ENCODE results near the gene SLMAP. TPM values are rescaled to one million over a fixed set of nuclear protein-coding genes. Genes with fewer than 3 reads are reported as not detected.

Gene SLMAP
- total RNA-seq, 1 donor from 2014 or later = 130 TPM

DNA sequence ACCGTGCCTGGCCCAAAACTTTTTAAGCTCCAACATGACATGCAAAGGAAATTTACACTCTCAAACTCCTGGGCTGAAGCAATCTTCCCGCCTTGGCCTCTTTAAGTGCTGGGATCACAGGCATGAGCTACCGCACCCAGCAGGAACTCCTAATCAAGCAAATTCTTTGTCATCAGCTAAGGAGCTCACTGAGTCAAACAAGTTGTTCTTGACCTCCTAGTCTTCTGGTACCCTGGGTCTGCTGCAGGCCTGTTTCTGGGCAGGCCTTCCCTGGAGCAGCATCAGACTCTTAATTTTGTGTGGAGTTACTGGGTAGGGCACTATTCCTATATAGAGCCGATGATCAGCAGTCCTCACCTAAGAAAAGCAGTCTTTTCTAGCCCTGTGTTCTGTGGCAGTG lies 183.7 kb downstream of the SLMAP start:
- DNase-seq (ENCODE audit: low read depth) = no peak

DNA sequence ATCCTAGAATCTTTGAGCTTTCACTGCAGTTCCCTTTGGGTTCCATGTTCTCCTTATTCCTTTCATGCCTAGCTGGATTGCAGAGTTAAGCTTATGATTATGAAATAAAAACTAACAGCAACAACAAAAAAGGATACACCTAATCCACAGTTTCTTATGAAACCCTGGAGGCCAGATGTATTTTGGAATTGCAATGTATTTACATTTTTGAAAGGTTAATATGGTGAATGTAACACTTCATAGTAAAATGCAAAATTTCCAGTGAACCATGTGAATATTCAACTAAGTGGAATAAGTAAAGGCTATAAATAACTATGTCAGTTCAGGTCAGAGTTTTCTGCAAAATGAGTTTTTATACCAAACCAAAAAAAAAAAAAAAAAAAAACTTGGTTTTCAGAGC lies 186.3 kb downstream of the SLMAP start:
- DNase-seq (ENCODE audit: low read depth) = no peak

DNA sequence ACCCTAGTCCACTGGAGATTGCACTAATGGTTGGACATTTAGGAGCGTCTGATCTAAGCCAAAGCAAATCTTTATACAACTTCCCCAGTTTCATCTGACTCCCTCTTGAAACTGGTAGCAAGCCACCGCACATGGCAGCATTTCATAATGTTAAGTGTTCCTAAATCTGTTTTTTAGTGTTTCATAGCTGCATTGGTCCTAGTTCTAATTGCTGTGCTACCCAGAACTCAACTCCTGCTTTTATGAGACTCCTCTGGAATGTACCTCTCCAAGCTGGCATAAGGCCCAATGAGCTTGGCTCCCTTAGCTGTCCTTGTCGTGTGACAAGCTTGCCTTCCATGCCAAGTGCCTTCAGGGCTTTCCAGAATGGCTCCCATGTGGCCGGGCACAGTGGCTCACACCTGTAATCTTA lies 186.8 kb downstream of the SLMAP start:
- DNase-seq (ENCODE audit: low read depth) = peak; percentile 71

DNA sequence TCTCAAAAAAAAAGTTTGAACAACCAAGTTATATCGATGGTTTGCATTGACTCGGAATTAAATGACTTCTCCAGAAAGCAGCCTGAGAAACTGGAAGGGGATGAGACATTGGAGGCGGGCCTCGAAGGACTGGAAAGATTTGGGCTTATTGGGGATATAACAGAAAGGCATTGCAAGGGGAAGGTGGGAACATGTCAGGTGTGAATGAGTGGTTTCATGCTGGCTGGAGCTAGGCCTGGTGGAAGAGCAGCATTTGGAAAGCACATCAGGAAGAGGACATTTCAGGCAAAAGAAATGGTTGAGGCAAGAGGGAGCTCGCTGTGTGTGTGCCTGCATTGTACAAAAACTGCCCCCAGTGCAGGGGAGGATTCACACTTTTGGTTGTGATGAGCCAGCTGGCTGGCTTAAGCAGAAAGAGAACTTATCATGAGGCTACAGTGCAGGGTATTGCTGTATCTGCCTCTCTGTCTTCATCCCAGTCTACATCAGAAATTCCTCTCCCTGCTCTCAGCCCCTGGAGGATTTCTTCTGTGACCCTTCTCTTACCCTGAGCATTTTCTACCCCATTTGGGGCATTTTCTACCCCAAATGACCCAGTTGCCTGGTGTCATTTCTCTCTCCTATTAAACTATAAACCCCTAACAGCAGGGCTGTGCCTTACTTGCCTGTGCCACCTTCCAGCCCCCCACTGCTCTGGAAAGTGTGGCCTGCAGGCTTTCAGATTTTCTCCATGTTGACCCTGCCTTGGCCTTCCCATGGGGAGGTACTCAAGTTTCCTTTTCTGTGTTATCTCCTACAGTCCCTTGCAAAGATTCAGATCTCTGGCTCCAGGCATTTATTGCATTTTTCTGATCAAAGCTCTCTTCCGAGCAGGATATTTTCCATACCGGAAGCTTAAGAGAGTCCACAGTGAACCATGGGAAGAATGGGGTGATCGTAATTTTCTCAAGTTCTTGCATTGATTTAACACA lies 187.7 kb downstream of the SLMAP start:
- no peak for DNase-seq (ENCODE audit: low read depth)

DNA sequence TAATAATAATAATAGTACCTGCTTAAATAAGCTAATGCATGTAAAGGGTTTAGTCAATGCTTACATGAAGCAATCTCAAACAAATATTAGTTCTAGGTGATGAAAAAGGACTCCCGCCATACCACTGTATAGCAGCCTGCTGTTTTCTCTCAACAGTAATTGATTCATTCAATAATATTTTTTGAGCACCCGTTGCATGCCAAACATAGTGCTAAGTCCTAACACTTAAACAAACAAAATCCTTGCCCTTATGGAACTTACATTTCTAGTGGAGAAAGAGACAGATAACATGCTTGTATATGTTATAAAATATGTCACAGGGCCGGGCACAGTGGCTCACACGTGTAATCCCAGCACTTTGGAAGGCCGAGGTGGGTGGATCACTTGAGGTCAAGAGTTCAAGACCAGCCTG lies 190.9 kb downstream of the SLMAP start:
- DNase-seq (ENCODE audit: low read depth) = no peak

DNA sequence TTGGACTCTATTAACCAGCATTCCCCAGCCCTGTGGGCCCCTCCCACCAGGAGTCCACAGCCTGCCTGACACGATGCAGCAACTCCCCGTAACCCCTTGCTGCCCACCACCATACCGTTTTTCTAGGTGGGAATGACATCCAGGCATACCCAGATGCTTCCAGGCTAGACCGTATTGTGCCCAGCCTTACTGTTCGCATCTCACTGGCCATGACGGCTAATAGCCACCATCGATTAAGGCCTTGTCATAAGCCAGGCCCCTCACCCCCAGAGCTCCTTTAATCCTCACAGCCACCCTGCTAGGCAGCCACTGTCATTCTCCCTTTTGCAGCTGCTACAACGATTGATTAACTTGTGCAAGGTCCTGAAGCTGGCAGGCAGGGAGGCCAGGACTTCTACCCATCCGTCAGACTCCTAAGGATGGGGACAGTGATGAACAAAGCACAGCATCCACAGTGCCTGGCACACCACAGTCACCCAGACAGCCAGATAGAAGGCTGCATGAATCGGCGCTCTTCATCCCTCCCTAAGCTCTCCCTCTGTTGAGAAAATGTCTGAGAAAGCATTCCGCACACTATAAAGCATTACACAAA lies 192.1 kb downstream of the SLMAP start:
- no peak for DNase-seq (ENCODE audit: low read depth)

DNA sequence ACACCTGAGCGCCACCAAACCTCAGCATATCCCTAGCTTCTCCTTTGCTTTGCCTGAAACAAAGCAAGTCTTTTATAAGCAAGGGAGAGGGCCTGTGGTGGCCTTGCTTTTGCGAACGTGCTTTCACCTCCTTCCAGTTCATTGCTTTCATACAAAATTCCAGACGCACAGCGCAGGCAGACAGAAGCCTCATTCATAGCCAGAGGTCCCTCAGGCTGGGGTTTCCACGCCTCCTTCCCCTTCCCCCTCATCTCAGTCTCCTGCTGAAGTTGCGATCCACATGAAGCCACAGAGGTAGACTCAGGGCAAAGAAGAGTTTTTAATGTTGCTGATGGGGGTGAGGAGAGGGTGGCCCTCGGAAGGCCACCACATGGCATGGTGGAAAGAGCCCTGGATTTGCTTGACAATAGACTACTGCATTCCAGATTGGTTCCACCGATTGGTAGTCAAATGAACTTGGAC lies 192.7 kb downstream of the SLMAP start:
- no peak for DNase-seq (ENCODE audit: low read depth)

DNA sequence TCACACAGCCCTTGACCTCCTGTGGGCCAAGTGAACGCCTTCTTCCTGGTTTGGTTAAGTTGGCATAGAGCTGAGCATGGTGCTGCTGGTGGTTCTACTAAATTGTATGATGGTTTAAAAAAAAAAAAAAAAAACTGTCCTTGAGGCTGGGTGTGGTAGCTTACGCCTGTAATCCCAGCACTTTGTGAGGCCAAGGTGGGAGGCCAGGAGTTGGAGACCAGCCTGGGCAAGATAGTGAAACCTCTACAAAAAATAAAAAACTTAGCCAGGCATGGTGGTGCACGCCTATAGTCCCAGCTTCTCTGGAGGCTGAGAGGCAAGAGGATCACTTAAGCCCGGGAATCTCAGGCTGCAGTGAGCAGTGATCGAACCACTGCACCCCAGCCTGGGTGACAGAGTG lies 193.2 kb downstream of the SLMAP start:
- DNase-seq (ENCODE audit: low read depth) = no peak

DNA sequence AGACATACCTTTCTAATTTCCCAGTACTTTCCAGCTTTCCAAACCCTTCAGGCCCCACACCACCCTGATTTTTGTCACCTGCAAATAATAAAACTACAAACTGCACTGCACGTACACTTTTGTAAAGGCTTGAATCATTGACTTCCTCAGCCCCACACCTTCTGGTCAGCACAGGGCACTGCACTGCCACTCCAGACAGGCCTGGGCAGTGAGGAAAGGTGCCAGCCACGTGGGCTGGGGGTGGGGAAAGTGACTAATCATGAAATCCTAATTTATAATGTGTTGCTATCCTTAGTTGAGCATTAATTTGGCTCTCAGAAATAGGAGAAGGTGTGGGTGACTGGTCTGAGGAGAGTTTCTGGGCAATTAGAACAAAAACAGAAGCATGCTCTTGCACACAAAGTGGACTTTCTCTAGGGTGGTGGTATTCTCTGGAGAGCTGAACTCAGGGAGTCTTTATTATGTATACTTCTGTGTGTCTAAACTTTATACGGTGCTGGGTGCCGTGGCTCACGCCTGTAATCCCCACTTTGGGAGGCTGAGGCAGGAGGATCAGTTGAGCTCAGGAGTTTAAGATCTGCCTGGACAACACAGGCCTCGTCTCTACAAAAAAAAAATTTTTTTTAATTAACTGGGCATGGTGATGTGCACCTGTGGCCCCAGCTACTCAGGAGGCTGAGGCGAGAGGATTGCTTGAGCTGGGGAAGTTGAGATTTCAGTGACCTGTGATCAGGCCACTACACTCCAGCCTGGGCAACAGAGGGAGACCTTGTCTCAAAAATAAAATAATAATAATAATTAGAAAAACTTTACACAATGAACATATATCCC lies 193.9 kb downstream of the SLMAP start:
- peak; percentile 90 for DNase-seq (ENCODE audit: low read depth)

DNA sequence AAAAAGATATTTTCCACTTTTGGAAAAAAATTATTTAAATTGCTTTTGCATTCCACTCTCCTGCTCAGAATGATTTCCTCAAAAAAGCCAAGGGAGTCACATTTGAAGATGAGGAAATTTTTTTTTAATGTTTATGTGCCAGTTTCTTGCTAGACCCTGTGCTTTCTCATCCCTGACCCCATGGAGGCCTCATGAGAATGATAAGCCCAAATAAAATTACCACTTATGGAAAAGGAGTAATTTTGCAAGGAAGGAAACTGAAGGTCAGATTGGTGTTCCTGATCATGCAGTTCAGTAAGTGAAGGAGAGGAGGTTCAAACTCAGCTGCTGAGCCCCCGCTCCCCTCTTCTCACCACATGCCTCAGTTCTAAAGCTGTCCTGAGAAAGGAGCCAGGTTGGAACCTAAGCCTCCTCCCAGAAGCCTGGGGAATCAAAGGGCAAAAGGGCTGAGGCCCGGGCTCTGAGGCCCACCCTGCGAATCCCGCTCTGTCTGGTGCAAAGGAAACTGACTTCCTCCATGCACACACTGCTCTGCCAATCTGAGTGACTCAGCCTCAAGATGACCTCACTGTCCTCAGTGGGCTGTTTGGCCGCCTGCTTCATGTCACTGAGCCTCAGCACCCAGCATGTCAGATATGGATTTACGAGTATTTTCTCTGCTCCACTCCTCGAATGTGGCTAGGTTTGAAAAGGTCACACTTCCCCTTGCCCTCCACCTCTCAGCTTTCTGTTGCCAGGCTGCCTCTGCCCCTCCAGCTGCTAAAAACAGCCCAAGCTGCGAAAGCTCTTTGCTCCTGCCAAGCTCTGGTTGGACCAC lies 195.2 kb downstream of the SLMAP start:
- peak; percentile 81 for DNase-seq (ENCODE audit: low read depth)

DNA sequence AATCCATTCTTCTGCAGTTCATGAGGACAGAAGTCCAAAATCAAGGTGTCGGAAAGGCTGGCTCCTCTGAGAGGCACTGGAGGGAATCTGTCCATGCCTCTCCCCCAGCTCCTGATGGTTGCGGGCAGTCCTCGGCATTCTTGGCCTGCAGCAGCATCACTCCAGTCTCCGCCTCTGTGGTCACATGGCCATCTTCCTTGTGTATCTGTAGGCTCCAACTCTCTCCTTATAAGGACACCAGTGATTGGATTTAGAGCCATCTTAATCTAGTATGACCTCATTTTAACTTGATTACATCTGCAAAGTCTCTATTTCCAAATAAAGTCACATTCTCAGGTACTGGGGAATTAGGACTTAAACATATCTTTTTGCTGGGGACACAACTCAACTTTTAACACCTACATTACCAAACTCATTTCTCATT lies 196.1 kb downstream of the SLMAP start:
- DNase-seq (ENCODE audit: low read depth) = peak; percentile 93

DNA sequence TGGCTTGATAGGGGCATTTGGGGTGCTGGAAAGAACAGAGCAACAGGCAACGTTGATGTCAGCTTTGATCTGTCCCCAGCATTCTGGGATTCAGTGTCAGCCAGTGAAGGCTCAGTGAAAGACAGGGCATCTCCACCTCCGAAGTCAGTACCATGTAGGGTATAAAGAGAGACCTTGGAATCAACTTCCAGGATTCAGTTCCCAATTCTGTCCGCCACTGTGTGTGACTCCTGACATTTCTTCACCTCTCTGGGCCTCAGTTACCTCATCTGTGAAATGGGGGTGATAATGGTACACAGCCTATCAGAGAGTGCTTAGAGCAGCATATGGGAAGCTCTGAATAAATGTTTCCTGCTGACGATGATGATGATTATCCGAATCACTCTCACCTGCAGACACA lies 196.5 kb downstream of the SLMAP start:
- DNase-seq (ENCODE audit: low read depth) = no peak

DNA sequence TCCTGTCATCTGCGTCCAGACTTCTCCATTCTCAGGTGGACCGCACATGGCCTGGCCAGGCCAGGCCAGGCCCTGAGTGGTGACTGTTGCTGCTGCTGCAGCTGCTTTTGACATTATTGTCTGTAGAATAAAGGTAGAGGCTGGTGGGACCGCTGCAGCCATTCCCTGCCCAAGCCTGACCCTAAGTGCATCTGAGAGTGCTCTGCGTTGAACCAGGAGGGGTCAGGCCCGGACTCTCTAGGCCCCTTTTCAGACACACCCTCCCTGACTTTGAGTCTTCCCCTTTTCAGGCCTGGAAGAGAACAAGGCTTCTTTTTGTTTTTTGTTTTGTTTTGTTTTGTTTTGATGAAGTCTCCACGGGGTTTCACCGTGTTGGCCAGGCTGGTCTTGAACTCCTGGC lies 197.5 kb downstream of the SLMAP start:
- no peak for DNase-seq (ENCODE audit: low read depth)

DNA sequence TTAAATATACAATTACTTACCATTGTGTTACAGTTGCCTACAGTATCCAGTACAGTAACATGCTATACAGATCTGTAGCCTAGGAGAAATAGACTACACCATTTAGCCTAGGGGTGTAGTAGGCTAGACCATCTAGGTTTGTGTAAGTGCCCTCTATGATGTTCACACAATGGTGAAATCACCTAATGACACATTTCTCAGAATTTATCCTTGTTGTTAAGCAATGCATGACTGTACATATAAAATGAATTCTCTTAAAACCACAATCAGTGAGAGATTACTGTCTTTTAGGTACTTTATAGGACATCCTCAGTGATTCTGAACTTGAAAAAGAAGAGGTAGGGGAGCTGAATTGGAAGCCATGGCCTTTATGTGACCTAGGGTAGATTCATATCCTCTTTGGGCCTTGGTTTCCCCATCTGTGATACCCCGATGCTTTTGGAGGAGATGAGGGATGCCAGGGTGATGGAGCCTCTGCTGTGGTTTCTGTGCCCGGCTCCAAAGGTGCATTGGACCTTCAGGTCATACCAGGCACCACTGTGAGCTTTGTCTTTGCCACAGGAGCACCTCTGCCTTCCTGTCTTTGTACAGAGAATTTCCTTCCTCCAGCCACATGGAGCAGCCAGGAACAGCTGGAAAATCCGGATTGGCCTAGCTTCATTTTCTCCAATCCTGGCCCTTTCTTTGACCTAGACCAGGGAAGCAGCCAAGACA lies 200.2 kb downstream of the SLMAP start:
- DNase-seq (ENCODE audit: low read depth) = peak; percentile 95

DNA sequence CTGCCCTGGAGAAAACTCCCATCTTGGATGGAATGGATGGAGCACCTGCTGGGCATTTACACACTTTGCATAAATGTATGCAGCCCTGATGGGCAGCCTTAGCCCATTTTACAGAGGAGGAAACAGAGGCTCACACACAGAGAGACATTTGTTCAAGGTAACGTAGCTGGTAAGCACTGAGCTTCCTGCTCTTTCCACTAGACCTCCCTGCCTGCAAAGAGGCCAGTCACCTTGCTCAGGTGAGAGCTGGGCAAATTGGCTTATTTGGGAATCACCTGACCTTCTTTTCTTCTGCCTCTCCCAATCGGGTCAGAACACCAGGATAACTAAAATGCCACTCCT lies 200.7 kb downstream of the SLMAP start:
- DNase-seq (ENCODE audit: low read depth) = no peak

DNA sequence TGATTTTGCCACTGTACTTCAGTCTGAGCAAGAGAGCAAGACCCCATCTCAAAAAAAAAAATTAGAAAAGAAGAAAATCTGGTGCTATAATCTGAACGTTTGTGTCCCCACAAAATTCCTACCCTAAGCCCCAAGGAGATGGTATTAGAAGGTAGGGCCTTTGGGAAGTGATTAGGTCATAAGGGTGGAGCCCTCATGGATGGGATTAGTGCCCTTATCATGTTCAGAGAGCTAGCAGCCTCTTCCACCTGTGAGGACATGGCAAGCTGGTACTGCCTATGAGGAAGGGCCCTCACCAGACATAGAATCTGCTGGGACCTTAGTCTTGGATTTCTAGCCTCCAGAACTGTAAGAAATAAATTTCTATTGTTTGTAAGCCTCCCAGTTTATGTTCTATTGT lies 201.7 kb downstream of the SLMAP start:
- no peak for DNase-seq (ENCODE audit: low read depth)

DNA sequence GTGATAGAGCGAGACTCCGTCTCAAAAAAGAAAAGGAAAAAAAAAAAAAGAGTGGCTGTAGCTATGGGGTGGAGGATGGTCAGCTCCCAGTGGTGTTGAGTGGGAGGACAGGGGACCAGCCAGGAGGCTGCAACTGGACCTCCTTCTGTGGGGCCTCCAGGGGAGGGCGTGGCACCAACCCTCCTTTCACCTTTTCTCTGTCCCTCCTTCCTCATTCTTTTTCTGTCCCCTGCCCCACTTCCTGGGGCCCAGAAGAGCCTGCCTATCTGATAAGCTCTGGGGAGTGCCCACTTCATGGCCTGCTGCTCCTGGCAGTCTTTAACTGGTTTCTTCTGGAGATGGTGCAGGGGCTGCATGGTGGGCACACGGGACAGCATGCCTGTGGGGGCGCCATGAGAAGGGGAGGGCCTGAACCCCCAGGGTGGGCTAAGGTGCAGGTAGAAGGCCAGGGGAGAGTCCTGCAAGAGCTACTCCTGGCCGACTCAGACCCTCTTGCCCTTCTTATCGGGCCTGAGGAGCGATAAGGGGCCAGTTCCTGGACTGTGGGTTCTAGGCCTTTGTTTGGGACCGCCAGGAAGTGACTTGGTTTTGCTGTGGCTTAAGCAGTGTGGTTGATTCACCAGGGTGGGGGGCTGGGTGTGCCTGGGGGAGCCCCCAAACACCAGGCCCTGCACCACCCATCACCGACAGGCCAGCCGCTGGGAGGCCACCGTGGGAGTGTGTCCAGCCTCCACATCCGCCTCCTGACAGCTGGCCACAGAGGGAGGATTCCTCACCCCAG lies 202.7 kb downstream of the SLMAP start:
- DNase-seq (ENCODE audit: low read depth) = no peak

DNA sequence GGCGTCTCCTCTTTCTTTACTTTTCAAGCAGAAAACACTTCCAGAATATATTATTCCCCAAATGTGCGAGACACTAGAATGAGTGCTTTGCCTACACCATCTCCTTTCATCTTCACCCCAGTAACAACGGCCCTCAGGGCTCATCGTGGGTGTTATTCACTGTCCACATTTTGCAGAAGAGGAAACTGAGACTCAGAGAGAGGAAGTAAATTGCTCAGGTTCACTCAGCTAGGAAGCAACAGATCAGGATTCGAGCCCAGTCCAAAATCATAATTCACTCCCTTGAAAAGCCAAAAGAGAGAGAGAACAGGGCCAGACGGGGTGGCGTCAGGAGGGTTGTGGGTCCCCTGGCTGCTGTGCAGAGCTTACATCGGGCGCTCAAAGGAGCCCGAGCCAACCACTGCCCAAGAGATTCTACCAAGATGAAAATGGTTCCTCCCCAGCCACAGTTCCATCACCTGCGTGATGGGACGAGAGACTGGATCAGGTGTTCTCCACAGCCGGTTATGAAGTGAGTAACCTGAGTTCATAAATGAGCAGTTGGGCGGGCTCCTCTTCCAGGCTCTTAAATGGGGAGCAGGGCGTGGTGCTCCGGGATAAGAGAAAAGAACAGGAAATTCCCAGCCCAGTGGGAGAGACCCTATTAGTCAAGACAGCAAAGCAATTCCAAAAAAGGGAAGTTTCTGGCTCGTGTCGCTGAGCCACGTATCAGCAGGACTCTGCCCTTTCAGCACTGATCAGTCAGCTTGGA lies 203.5 kb downstream of the SLMAP start:
- DNase-seq (ENCODE audit: low read depth) = no peak

DNA sequence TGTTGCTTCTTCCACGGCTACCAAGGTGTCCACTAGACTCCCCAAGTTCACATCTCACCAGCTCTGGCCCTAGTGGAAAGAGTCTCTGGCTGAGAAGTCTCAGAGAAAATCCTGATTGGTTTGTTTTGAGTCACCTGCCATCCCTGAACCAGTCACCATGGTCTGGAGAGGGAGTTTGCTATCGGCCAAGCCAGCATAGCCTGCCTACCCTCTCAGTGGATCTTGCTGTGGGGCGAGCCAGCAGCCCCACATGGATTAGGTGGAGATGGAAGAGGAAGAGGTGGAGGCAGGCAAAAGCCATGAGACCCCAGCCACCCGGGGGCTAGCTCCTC lies 204.0 kb downstream of the SLMAP start:
- DNase-seq (ENCODE audit: low read depth) = no peak
